Posterior cingulate gyrus (tissue), 11 donors: Measurements from ENCODE around the gene CEACAM6.

Source experiments
- DNase-seq, 10 donors: peaks; one replicate each; pipeline versions ENCODE4 v3.0.0 to v3.0.0-alpha.2; 2020 to 2021; ENCODE audit warnings: mixed read lengths in 3 of 10
- intact Hi-C: fragments of 100-400 bp; cut with DNase I; formaldehyde crosslinking; loops from one replicate; pipeline ENCODE4 v1.15.1; 2023

CEACAM6 gene

DNA sequence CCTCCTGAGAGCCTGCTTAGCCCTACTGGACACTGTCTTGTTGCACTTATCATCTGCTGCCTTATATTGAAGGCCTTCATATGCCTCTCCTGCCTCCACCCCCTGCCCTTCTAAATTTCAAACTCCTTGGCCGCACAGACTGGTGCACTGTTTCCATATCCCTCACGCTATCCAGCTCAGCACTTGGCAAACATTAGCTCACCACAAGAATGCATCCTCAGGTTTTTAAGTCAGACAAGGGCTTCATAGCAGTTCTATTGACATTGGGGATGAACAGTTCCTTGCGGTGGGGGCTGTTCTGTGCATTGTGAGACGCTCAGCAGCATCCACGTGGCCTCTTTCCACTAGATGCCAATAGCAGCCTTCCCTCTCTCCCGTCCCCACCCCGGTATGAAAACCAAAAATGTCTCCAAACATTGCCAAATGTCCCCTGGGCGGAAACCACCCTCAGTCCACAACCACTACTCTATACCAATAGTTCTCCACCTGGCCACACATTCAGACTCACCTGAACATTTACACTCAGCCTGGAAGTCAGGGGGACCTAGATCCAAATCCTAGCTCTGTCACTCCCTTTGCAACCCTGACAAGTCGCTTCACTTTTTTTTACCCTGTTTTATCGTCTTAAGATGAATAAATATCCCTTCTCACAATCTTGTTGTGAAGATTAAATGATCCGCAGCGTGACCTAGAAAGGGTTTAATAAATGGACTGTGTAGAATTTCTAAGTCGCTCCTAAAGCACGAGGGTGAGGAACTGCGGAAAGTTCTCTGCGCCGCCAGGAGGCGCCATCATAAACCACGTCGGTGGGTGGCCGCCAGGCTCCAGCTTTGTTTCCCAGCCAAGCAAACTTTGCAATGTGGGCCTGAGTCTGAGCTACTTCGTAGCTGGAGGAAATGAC is 37.4 kb downstream of the CEACAM6 start:
- DNase-seq, result peak in 3 of 10 donors; percentile 8 to 28 (median 14)
- intact Hi-C loops, result no loop called here

DNA sequence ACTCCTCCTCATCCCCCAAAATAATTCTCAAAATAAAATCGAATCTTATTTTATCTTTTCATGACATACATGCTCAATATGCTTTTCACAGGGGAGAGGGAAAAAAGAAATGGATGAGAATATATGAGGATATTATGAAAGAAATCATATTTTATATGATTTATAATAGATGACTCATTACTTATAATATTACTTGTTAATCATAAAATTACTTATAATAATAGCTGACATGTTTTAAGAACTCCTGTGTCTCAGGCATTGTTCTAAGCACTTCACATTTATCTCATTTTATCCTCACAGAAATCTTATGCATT is 38.0 kb downstream of the CEACAM6 start:
- intact Hi-C loops, result no loop called here

DNA sequence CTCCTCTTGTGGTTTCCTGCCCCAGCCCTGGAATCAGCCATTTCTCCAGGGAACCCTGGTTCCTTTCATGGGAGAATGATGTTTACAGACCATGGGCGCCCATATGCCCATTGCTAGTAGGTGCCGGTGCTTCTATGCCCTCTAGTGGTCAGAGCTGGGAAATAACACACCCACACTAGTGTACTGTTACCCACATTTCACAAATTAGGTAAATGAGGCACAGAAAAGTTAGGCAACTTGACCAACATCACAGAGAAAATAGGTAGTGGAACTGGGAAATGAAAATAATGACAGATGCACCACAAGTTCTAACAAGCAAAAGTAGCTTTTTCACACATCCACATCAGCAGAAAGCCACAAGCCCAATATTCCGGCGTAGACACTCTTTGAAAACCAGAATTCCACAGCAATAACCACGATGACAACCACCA is 39.7 kb downstream of the CEACAM6 start:
- peak in 1 of 10 donors; percentile 38 for DNase-seq
- intact Hi-C loops, result no loop called here

More for the DNA sequence above, 38.0 kb downstream of the CEACAM6 start:
- DNase-seq, result no peak

DNA sequence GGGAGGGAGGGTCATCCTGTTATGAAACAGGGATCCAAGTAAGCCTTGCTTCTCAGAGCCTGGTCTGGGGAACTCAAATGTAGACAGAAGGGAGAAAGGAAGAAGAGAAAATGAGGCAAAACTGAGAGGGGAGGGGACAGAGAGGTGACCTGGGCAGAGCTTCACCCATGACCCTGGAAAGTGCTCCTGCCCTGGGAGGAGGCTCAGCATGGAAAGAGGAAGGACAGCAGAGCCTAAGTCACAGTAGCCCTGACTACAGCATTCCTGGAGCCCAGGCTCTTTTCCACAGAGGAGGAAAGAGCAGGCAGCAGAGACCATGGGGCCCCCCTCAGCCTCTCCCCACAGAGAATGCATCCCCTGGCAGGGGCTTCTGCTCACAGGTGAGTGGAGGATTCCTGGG is 41.0 kb downstream of the CEACAM6 start, which contains the start of gene CEACAM3:
TSS of gene CEACAM3 (plus strand) at position 226 of the 400 bp plus-strand sequence. CDS start at position 317, 91 bp downstream.
- no peak for DNase-seq
- intact Hi-C loops, result no loop called here

DNA sequence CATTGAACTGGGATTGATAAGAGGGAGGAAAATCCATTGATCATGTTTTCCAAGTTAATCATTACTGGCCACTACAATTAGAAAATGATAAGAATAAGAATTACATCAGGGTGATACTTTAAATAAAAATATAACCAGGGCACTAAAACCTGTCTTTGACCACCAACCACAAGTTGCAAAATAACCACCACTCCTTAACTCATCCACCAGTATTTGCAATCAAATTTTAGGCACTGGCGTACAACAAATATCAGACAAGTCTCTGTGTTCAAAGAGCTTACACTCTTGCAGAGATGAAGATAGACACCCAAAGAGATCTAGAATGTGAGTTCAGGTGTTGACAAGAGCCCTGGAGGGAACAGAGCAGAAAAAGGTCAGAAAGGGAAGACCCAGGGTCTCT is 41.6 kb downstream of the CEACAM6 start:
- intact Hi-C loops, result no loop called here
- DNase-seq, result no peak

DNA sequence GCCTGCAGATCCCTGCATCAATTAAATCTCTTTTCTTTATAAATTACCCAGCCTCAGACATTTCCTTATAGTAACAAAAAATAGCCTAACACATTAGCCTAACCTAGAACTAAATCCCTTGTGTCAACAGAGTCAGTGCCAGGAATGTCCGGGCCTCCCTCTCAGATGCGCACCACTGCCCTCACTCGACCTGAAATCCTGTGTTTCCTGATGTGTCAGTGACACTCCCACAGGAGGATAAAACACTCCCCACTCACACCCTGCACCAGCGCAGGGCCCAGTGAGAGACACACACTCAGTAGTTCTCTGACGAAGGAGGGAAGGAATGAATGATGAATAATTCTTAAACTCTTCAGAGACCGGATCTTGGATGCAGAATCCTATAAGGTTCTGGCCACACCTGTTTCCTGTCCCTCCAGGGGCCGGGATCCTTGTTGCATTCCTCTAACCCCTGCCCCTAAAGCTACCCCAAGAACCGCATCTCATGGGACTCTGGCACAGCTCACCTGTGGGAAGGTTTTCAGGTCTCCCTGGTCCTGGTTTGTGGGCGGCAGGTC is 44.2 kb downstream of the CEACAM6 start:
- peak in 1 of 10 donors; percentile 14 for DNase-seq
- intact Hi-C loops, result no loop called here

DNA sequence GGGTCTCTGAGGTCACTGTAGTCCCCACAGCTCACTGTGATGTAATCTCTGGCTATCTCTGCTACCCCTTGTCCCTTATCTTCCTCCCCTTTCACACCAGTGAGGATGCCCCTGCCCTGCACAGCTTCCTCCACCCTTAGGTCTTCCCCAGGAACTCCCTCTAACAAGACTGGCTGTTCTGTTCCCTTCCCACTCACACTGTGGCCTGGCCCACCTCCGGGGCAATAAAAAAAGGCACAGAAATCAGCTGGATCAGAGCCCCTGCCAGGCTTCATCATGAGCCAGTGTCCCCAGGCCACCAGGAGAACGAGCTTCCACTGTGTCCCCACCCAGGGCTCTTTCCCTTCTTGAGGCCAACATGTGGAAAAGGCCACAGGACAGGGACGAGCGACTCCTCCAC is 45.7 kb downstream of the CEACAM6 start:
- intact Hi-C loops, result no loop called here
- peak in 1 of 10 donors; percentile 47 for DNase-seq

DNA sequence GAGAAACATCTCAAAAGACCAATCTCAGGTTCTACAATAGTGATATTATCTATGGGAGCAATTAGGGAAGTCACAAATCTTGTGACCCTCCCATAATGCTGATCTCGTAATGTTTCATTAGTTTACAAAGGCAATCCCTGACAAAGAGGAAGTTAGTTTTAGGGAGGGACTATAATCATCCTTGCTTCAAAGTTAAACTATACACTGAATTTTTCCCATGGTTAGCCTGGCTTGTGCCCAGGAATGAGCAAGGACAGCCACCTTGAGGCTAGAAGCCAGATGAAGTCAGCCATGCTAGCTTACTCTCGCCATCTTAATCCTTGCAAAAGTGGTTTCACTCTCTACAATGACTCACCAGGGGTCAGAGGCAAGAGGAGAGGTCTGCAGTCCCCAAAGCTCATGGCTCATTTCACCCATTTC is 46.5 kb downstream of the CEACAM6 start:
- DNase-seq, result peak in 1 of 10 donors; percentile 12
- intact Hi-C loops, result no loop called here

DNA sequence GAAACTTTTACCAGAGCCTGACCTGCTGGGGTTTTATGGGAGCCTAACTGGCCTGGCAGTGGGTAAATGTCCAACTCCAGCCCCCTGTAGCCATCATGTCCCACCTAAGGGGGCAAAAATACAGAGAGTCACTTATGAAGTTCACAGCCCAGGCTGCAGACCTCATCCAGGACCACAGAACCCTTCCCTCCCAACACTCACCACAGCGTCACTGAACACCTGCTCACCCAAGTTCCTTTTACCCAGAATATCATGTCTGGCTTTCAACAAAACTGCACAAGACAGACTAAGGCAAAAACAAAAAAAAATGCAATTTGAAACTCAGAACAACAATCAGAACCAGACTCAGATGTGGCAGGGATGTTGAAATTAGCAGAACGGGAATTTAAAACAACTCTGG is 47.4 kb downstream of the CEACAM6 start:
- intact Hi-C loops, result no loop called here
- DNase-seq, result peak in 1 of 10 donors; percentile 25

DNA sequence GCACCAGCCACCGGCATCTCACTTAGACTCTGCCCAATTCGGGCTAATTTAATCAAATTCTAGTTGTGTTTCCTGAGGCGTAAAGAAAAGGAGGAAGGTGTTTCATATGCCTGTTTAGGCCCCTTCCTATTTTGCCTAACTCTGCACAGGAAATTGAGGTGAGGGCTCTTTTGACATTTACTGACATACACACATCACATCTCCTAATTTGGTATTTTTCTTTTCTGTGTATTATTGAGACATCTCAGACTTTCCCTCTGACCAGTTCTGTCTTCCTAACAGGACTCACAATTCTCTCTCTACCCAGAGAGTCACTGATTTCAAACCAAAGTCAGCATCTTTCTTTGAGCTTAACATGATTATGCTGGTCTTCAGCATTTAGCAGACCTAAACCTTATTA is 49.0 kb downstream of the CEACAM6 start:
- DNase-seq, result no peak
- intact Hi-C loops, result no loop called here

DNA sequence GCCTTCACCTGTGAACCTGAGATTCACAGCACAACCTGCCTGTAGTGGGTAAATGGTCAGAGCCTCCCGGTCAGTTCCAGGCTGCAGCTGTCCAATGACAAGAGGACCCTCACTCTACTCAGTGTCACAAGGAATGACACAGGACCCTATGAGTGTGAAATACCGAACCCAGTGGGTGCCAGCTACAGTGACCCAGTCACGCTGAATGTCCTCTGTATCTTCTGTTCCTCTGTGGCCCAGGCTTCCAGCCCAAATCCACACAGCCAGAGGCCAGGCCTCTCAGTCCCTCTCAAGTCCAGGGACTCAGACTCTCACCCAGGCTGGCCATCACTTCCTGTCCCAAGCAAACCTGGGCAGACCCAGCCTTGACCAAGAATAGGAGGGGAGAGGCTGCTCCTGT is 51.8 kb downstream of the CEACAM6 start:
- intact Hi-C loops, result no loop called here
- DNase-seq, result peak in 1 of 10 donors; percentile 51

DNA sequence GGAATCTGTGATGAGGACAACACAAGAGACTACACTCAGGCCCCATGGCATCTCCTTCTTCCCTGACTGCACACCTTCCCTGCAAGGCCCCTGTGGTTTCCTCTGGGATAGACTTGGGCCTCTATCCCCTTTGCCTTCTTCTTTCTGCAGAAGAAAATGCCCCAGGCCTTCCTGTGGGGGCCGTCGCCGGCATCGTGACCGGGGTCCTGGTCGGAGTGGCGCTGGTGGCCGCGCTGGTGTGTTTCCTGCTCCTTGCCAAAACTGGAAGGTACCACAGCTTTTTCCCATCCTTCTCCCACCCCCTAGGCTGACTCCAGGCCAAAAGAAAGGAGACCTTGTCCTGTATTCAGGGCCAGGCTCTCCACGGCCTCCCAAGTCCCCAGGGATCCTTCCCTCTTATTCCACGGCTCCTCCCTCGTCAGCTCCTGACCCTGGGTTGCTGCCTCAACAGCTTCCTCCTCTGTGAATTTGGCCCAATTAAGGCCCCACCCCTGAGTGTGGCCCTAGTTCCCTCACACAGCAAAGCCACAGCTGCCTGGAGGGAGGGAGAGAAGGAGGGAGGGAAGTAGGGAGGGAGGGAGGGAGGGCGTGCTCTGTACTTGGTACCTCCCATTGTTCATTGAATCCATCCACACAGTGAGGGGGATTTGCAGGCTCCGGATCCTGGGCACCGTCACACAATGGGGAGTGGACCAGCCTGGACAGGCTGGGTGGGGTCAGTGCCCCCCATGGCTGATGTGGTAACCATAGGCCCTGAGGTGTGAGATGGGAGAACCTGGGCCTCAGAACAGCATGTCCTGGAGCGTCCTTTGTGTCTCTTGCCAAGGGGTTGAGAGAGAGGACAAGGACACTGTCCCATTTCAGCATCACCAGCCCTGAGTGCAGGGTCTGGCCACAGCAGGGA is 53.6 kb downstream of the CEACAM6 start:
- intact Hi-C loops, result no loop called here
- peak in 1 of 10 donors; percentile 50 for DNase-seq

DNA sequence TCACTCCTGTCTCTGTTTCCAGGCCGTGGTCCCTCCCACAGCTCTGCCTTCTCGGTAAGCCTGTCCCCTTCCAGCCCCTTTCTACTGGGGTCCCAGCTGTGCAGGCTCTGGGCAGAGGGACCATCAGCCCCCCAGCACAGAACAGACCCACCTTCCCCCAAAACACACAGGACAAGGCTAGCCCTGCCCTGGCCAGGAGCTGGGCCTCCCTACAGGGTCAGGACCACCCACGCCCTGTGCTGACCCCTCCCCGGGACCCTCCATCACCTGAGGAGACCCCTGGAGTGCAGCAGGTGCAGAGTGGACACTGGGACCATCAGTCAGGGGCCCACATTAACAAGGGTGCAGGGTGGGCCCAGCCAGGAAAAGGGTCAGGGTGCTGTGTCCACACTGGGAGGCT is 55.0 kb downstream of the CEACAM6 start:
- intact Hi-C loops, result no loop called here

DNA sequence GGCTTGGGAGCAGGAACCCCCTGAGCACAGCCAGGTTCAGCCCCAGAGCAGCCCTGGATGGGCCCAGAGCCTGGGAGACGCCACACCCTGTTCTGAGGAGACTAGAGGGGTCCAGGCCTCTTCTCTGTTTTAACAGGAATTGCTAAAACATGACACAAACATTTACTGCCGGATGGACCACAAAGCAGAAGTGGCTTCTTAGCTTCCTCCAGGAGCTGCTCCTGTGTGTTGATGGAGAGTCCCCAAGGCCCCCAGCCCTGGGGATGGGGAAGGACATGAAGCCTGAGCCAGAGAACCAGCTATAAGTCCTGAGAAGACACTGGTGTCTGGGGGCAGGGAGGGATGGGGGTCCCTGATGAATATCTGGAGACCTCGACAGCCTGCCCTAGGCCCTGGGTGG is 55.7 kb downstream of the CEACAM6 start:
- DNase-seq, result peak in 2 of 10 donors; percentile 14 to 74

More for the DNA sequence above, 55.0 kb downstream of the CEACAM6 start:
- peak in 1 of 10 donors; percentile 59 for DNase-seq

DNA sequence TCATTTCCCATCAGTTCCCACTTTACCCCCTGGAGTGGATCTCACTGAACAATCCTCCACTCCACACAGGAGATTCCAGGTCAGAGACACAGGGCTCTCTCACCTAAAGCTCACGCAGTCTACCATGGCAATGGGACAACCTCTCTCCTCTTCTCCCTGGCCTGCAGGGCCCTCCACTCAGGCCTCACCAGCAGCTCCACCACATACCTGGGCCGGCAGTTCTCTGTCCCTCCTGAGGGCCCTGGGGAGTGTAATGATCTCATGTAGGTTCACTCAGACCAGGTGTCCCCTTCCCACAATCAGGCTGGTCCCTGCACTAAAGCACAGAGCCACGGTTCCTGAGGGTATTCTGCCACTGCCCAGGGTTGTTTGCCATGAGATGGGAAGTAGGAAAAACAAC is 56.7 kb downstream of the CEACAM6 start:
- peak in 1 of 10 donors; percentile 57 for DNase-seq
- intact Hi-C loops, result no loop called here

More for the DNA sequence above, 55.7 kb downstream of the CEACAM6 start:
- intact Hi-C loops, result no loop called here

DNA sequence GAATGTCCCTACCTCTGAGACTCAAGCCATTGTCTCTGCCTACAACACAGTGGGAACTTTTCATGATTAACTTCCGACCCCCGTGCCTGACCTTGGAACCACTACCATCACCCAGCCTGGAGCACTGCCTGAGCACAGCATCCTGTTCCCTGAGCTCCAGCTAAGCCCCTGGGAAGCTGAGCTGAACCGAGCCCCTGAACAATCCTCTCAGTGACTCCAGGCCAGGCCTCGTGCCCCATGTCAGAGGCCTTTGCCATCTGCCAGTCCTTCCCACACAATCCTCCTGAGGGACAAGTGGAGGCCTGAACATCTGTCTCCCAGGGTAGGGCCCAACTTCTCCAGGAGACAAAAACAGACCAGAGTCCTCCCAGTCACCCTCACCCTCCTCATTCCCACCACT is 58.6 kb downstream of the CEACAM6 start:
- intact Hi-C loops, result no loop called here
- peak in 1 of 10 donors; percentile 33 for DNase-seq

DNA sequence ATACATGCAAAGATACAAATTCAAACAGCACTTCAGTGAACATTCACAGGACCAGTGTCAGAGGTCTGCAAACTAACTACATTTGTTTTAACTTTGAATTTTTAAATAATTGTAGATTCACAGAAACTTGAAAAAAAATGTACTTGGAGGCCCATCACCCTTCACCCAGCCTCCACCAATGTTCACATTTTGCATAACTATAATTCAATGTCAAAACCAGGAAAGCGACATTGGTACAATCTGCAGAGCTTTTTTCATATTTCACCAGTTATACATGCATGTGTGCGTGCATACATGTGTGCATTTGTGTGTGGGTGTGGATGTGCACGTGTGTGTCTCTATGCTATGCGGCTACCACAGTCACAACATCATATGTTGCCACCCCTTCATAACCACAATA is 60.0 kb downstream of the CEACAM6 start:
- intact Hi-C loops, result no loop called here
- DNase-seq, result no peak

DNA sequence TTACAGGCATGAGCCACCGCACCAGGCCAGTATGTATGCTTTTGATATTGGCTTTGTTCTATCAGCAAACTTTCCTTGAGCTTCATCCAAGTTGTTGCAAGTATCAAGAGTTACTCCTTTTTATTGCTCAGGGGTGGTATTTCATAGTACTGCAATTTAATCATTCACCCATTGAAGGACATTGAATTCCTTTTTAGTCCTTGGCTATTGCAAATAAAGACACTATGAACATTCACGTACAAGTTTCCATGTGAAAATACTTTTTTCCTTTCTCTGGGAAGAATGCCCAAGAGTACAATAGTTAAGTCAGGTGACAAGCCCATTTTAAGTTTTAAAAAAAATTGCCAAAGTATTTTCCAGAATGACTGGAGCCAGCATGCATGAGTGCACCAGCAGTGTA is 61.4 kb downstream of the CEACAM6 start:
- DNase-seq, result no peak
- intact Hi-C loops, result no loop called here

DNA sequence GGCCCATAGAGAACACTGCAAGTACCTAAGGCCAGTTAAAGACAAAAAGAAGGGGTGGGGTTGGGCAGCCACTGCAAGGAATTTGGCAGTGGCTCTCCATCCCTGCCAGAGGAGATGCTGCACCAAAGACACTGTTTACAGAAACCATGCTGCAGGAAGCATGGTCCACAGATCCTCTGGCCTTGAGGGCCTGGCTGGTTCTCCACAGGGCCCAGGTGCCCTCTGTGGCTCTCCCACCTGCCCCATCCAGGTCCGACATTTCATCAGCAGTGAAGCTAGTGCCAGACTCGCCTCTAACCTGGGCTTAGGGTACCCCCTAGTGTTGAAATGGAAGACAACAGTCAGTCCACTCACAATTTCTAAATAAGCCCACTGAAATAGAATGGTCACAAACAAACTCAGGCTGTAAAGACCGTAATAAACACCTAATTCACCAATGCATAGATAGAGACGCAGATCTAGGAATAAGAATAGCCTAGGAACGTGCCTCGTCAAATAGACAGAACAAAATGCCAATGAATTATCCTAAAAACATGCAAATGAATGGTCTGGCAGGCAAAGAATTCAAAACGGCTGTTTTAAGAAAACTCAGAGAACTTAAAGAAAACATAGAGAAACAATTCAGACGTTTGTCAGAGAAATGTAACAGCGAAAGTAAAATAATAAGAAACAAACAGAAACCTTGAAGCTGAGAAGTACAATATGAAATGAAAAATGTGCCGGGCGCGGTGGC is 65.8 kb downstream of the CEACAM6 start:
- intact Hi-C loops, result no loop called here
- DNase-seq, result peak in 2 of 10 donors; percentile 43 to 55
